Articular chondrocyte of knee joint (primary cell): Measurements from ENCODE around the gene DAO. TPM values are rescaled to one million over a fixed set of nuclear protein-coding genes. Genes with fewer than 3 reads are reported as not detected.

ENCODE experiments used
- small RNA-seq: library from RNA; depleted of rRNA; stranded (forward); fragments of <200 nt; gene quantifications from one replicate; pipeline ENCODE3, GENCODE V24; 2012
- total RNA-seq: library from RNA; depleted of rRNA; stranded (reverse); fragments of >200 nt; gene quantifications from 2 replicates; pipeline ENCODE4 v1.2.3, GENCODE V29; 2012

Gene DAO
- total RNA-seq = not detected in 2 replicates

DNA sequence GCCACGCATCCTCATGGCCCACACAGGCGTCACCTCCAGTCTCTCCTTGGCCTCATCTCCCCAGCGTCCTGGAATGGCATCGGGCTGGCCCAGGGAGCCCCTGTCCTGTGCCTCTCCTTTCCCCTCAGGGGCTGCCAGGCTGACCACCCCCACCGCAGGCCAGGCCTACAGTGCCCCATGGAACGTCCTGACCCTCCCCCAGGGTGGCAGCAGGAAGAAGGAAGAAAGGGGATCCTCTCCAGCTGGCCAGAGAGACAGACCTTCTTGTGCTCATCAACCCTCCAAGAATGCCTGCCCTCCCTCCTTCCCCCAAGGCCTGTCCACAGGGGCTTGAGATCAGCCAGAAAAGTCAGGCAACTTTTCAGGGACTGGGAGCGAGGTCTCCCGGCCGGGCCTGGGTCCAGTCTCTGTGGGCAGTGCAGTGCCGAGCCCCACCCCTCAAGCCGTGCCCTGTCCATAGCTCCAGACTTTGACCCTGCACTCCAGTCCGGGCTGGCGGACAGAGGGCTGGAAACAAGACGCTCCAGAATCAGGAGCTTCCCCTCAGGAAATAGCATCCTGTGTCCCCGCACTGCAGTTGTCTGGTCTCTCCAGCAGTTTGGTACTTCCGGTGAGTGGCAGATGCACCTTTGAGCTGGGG lies at the start of gene DAO:
TSS of gene DAO (plus strand) at position 478 of the 640 bp plus-strand sequence. CDS start 4,915 bp downstream, outside the sequence.

Small RNAs within 50 kb of the gene (small RNA-seq; reads per million reads assigned to genes)
- 0.19 reads per million for gene MIR619
- gene RNU6-361P = not detected

Other genes starting within 250 kb of the DAO start
- gene SELPLG, start 246.2 kb upstream of the DAO start, total RNA-seq = 2.9 and 3.9 TPM in 2 replicates
- 374 and 388 TPM in 2 replicates for gene CORO1C, start 148.6 kb upstream of the DAO start, total RNA-seq
- 36.6 and 40.9 TPM in 2 replicates for gene SSH1, start 22.5 kb upstream of the DAO start, total RNA-seq
- under 0.01 TPM in 2 replicates for gene SVOP, start 141.0 kb downstream of the DAO start, total RNA-seq
- 14.1 and 15.8 TPM in 2 replicates for gene USP30, start 172.5 kb downstream of the DAO start, total RNA-seq
- 13.1 and 15.0 TPM in 2 replicates for gene ALKBH2, start 213.4 kb downstream of the DAO start, total RNA-seq
- 17.2 and 25.2 TPM in 2 replicates for gene UNG, start 217.5 kb downstream of the DAO start, total RNA-seq
- gene ACACB, start 236.5 kb downstream of the DAO start, total RNA-seq = 8.0 and 9.4 TPM in 2 replicates